Tongue (tissue), 2 donors: Measurements from ENCODE around the gene CHMP5. TPM values are rescaled to one million over a fixed set of nuclear protein-coding genes. Genes with fewer than 3 reads are reported as not detected.

Experiments used
- DNase-seq: peaks from one replicate; pipeline ENCODE4 v3.0.0-alpha.2; 2015
- total RNA-seq: library from RNA; depleted of rRNA; stranded (reverse); fragments of >200 nt; gene quantifications from one replicate; pipeline ENCODE4 v1.2.3, GENCODE V29; 2014

Gene CHMP5
- total RNA-seq, 1 donor from 2014 or later = 69.5 TPM

GRCh38 chr9:33244137-33244784, 20.6 kb upstream of the CHMP5 start:
- DNase-seq = no peak

GRCh38 chr9:33245341-33245740, 19.5 kb upstream of the CHMP5 start:
- DNase-seq = no peak

- DNase-seq = no peak
Observed at GRCh38 chr9:33246269-33246860, 18.5 kb upstream of the CHMP5 start.

- no peak for DNase-seq
Observed at GRCh38 chr9:33248606-33249005, 16.2 kb upstream of the CHMP5 start.

- no peak for DNase-seq
Observed at GRCh38 chr9:33249087-33249658, 15.7 kb upstream of the CHMP5 start.

- DNase-seq = no peak
Observed at GRCh38 chr9:33249983-33250382, 14.9 kb upstream of the CHMP5 start.

GRCh38 chr9:33250458-33250995, 14.3 kb upstream of the CHMP5 start:
- DNase-seq = no peak

GRCh38 chr9:33254211-33254610, 10.6 kb upstream of the CHMP5 start:
- DNase-seq = no peak

- DNase-seq = no peak
Observed at GRCh38 chr9:33255014-33255413, 9.8 kb upstream of the CHMP5 start.

- DNase-seq = no peak
Observed at GRCh38 chr9:33255471-33255870, 9.4 kb upstream of the CHMP5 start.

GRCh38 chr9:33256236-33256635, 8.6 kb upstream of the CHMP5 start:
- DNase-seq = no peak

- no peak for DNase-seq
Observed at GRCh38 chr9:33257276-33257675, 7.6 kb upstream of the CHMP5 start.

GRCh38 chr9:33260372-33260771, 4.5 kb upstream of the CHMP5 start:
- DNase-seq = no peak

- no peak for DNase-seq
Observed at GRCh38 chr9:33263131-33264002, 1.5 kb upstream of the CHMP5 start.

GRCh38 chr9:33264003-33264472, 811 bp upstream of the CHMP5 start:
- peak; percentile 62 for DNase-seq

GRCh38 chr9:33265211-33265865, 489 bp downstream of the CHMP5 start:
- no peak for DNase-seq

- no peak for DNase-seq
Observed at GRCh38 chr9:33267151-33267767, 2.4 kb downstream of the CHMP5 start.

GRCh38 chr9:33270146-33270545, 5.3 kb downstream of the CHMP5 start:
- peak; percentile 14 for DNase-seq

GRCh38 chr9:33272061-33272460, 7.2 kb downstream of the CHMP5 start:
- no peak for DNase-seq

- no peak for DNase-seq
Observed at GRCh38 chr9:33273266-33273971, 8.6 kb downstream of the CHMP5 start.

- no peak for DNase-seq
Observed at GRCh38 chr9:33273972-33274328, 9.1 kb downstream of the CHMP5 start.
